GM12891 (cell line): ENCODE results near the gene SCFD2.
"Not testable (repeated sequence)": the region's sequence is repeated elsewhere in the genome, so short reads cannot be mapped to it uniquely, and the experiment has no call there.

ENCODE experiments used
- DNase-seq: peaks from one replicate; pipeline ENCODE4 v3.0.0; 2011; ENCODE audit warnings: low spot score; ENCODE audit not compliant: insufficient read length
- FAIRE-seq: peaks from 2 replicates; lab custom pipeline; 2011; peaks lifted over from hg19 to GRCh38; lab: Jason Lieb, UNC
- PAX5 ChIP-seq: IDR thresholded peaks from 2 replicates; pipeline ENCODE4 v1.6.1; 2011; ENCODE audit warnings: low read length, moderate library complexity, mild to moderate bottlenecking; ENCODE audit not compliant: insufficient read depth, severe bottlenecking
- POLR2A ChIP-seq: IDR thresholded peaks from 2 replicates; pipeline ENCODE4 v1.6.1; 2011; ENCODE audit warnings: low read depth, low read length, control low read depth
- POLR2AphosphoS5 ChIP-seq: IDR thresholded peaks from 2 replicates; pipeline ENCODE4 v1.6.1; 2011; ENCODE audit warnings: low read depth, low read length, control low read depth
- POU2F2 ChIP-seq: IDR thresholded peaks from 2 replicates; pipeline ENCODE4 v1.6.1; 2011; ENCODE audit warnings: low read depth, mild to moderate bottlenecking, control low read depth, low read length, moderate library complexity
- SPI1 ChIP-seq: IDR thresholded peaks from 2 replicates; pipeline ENCODE4 v1.6.1; 2011; ENCODE audit warnings: low read depth, low read length, control low read depth
- TAF1 ChIP-seq: IDR thresholded peaks from 2 replicates; pipeline ENCODE4 v1.6.1; 2011; ENCODE audit warnings: low read depth, low read length, control low read depth

The SCFD2 gene

DNA sequence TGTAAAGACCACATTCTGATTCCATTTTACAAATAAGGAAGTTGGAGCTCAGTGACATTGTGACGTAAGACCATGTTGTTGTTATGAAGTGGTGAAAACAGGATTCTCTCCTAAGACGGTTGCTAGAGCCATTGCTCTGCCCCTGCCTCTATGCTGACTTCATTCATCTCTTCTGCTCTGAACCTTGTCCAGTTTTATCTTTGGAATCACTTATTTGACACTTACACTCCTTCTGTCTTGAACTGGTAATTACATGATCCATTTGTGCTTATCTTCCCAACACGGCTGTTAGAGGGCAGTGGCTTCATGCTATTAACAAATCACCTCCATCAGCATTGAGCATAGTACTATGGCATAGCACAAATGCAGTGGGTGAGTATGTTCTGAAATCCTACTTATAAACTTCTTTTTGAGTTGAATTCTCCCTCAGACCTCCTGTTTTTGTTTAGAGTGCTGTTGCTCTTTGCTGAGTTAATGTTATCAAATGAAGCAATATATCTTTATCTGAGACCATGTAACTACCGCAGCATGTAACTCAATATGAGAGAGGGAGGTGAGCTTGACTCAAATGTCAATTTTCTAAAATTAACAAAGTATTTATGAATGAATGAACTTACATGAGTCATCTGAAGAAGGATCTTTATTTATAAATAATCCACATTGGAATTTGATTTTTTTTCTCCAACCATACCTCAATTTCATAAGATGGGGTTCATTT, 326.0 kb downstream of the SCFD2 start:
- TF ChIP-seq POLR2A = no peak
- no peak for TF ChIP-seq PAX5
- no peak for TF ChIP-seq POU2F2
- no peak for TF ChIP-seq SPI1
- no peak for DNase-seq
- FAIRE-seq = no peak

DNA sequence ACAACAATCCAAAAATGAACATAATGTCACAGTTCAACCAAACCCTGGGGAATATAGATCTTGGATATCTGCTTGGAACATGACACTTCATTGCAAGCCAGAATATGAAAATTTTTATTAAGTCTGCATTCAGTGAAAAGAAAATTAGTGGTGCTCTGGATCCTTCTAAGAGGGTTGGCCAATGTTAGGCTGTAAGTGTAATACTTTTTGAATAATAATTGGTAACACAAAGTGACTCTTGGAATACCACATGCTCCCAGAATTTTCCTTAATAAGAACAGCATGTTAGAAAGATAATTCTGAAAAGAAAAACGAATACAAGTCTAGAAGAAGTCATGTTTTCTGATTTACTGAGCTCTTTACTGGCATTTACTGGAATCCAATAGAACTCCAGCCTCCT, 328.0 kb downstream of the SCFD2 start:
- FAIRE-seq (no peak), DNase-seq (no peak)
- TF ChIP-seq POLR2A (no peak), POU2F2 (no peak), PAX5 (no peak), SPI1 (no peak), TAF1 (no peak), POLR2AphosphoS5 (no peak)

DNA sequence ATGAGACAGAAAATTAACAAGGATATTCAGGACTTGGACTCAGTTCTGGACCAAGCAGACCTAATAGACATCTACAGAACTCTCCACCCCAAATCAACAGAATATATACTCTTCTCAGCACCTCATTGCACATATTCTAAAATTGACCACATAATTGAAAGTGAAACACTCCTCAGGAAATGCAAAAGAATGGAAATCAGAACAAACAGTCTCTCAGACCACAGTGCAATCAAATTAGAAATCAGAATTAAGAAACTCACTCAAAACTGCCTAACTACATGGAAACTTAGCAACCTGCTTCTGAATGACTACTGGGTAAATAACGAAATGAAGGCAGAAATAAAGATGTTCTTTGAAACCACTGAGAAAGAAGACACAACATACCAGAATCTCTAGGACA, 333.0 kb downstream of the SCFD2 start:
- not testable (repeated sequence) for FAIRE-seq, DNase-seq

DNA sequence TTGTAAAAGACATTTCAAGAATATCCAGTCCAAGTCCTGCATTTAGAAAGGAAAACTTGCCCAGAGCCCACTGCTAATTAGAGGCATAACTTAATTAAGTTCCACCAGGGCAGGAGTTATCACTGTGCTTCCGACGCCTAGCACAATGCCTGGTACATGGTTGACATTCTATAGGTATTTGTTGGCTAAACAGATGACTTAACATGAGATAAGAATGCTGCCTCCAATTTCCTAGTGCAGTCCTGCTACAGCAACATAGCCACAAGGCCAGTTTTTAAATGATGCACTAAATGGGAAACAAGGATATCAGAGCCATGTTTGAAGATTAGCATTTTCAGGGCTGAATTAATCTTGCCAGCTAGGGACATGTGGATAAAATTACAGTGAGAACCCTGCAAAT, 339.6 kb downstream of the SCFD2 start:
- FAIRE-seq = no peak
- TF ChIP-seq SPI1 (no peak), TAF1 (no peak), POU2F2 (no peak), PAX5 (no peak), POLR2A (no peak), POLR2AphosphoS5 (no peak)
- DNase-seq = no peak

DNA sequence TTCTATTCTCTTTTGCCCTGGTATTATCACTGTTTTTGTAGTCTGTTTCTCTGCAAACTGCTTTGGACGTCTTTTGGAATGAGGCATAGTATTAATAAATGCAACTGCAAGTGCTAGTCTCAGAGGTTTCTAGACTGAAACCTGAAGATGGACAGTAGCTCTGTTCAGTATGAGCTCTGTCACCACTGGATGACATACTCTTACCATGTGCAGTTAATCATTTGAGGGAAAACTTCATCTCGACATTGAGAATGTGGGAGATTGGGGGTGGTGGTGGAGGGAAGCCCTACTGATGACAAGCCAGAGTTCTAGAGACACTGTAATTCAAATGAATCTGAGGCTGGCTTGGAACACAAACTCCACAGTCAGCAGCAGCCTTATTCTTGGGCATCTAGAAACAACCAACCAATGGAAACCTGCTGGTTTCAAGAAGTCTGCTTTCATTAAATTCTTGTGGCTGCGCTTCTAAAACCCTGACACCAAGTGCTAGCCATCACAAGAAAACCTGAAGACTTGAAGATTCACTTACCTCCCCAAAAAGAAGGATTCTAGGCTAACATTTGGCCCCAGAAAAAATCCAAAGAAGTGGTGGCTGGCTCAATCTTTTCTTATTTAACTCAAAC, 342.1 kb downstream of the SCFD2 start:
- DNase-seq (no peak), FAIRE-seq (no peak)
- TF ChIP-seq POU2F2 (no peak), POLR2AphosphoS5 (no peak), POLR2A (no peak), PAX5 (no peak), SPI1 (no peak)

DNA sequence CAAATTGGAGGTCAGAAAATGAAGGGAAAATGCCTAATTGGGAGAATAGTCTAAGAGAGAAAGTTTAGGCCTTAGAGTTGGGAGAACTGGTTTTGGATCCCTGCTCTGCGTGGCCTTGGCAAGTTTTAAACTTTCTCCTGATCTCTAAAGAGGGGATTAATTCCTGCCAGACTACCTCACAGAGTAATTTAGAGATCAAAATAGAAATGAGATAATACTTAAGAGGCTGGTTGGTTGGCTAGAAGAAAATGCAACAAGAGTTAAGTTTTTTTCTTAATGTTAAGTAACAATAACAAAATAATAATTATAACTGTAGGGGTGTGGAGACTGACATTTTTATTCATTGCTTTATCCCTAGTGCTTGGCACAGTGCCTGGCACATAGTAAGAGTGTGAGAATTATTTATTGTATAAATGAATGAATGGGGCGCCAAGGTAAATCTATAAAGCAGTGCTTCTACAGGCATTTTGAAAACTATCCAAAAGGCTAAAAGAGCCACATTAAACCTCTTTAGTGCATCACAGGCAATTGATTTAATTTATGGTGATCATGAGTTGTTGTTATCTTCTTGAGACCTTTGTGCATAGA, 343.3 kb downstream of the SCFD2 start:
- DNase-seq (no peak), FAIRE-seq (no peak)
- TF ChIP-seq POLR2AphosphoS5 (no peak), POU2F2 (no peak), TAF1 (no peak), SPI1 (no peak), PAX5 (no peak), POLR2A (no peak)

DNA sequence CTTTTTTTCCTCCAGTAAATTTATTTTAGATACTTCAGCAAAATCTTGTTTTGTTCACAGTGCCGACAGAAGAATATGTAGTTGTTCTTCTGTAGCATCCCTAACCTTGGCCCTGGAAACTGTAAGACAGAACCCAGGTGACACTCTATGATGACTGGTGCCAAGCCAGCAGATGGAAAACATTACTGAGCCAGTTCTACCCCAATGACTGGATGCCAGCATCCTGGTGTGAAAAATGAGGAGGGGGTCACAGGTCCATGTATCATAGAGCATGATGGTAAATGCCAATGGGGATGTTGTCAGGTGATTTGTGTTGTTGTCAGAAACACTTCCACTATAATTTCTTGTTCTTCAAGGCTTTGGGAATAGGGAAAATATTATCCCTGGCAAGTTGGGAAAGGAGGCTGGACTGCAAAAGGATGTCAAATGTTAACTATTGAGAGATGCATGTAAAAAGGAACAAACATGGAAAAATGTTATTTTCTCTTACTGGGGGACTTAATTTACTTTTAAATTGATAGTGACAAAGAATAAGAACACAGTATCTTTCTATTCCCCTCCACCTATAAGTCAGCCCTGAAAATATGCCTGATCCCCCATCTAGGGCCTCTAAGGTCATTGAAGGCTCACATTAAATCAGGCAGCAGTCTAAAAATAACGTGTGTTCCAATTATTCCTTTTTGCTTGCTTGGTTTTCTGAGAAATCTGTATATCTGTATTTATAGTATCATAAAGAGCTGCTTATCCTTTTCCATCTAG, 343.9 kb downstream of the SCFD2 start:
- DNase-seq (no peak), FAIRE-seq (no peak)
- TF ChIP-seq POLR2A (no peak), POLR2AphosphoS5 (no peak), PAX5 (no peak), TAF1 (no peak), POU2F2 (no peak), SPI1 (no peak)

DNA sequence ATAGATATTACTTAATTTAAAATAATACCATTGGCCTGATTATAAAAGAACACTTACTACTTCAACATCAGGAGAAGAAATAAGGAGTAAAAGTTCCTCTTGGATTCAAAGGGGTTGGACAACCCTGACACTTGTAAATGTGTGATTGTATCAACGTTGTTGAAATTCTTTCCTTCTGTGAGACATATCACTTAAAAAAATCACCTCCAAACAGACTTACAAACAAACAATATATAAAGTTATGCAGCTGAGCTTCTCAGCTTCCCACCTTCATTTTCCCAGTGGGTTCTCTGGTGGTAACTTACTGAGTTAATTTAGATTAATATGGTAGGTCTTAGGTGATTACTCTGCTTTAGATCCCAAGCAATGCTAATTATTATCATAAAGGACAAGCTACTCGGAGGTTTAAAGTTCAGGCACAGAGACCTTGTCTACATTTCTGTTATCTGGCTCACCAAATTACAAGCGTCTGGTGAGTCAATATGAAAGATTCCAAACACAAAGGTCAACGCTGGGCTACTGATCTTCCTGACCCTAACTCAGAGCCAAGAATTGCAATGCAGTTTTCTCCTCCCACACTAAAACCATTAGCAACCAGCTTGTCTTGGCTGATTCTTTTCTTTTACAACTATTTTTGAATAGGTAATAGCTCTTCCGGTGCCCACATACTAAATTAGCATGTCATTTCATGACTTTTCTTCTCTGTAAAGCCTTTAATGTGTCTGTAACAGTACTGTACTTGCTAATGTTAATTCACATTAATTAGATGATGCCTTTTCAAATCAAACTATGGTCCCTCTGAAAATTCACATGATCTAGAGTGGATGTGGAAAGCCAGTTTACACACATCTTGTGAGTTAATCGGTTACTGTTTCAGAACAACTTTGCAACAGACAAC, 346.1 kb downstream of the SCFD2 start:
- DNase-seq = no peak
- no peak for TF ChIP-seq PAX5
- no peak for TF ChIP-seq POU2F2
- TF ChIP-seq POLR2AphosphoS5 = no peak
- TF ChIP-seq TAF1 = no peak
- TF ChIP-seq SPI1 = no peak
- TF ChIP-seq POLR2A = no peak
- no peak for FAIRE-seq

DNA sequence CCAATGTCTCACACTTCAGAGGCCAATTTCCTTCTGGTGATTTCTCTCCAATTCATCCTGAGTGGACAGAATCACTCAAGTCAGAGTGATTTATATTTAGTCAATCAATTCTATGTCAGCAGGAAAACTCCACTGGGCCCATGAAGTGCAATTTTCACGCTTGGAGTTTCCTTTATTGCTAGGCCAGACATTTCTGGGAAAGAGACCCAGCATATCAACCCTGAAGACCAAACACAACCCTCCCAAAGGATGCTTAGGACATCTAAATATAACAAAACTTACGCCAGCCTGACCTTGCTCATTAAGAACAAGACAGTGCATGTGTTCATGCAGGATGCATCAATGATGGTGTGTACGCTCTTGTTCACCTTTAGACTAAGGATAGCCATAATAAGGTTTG, 347.4 kb downstream of the SCFD2 start:
- DNase-seq (no peak), FAIRE-seq (no peak)
- TF ChIP-seq TAF1 (no peak), SPI1 (no peak), PAX5 (no peak), POLR2AphosphoS5 (no peak), POU2F2 (no peak), POLR2A (no peak)
